Left lung (tissue), 10 donors: ENCODE results near the gene DRAM1. TPM values are rescaled to one million over a fixed set of nuclear protein-coding genes. Genes with fewer than 3 reads are reported as not detected.
"Not testable (repeated sequence)": the region's sequence is repeated elsewhere in the genome, so short reads cannot be mapped to it uniquely, and the experiment has no call there.

Experiments
- ATAC-seq: fragments of 200-7000 bp; cut with Tn5 transposase; one replicate; pipeline ENCODE4 v1.9.1; 2020; ENCODE audit warnings: moderate library complexity
- DNase-seq, 4 donors: peaks; one replicate each; pipeline ENCODE4 v3.0.0-alpha.2; 2013 to 2020
- H3K27ac ChIP-seq, 2 donors: fragments of 200-600 bp; sonication (generic) in 1 of 2; one replicate each; pipeline versions ENCODE4 v1.5.0 to v1.8.0; 2020 to 2021
- H3K27me3 ChIP-seq, 2 donors: fragments of 200-600 bp; sonication (generic) in 1 of 2; one replicate each; pipeline versions ENCODE4 v1.5.0 to v1.8.0; 2020 to 2021
- H3K36me3 ChIP-seq, 2 donors: fragments of 200-600 bp; sonication (generic) in 1 of 2; one replicate each; pipeline versions ENCODE4 v1.5.0 to v1.8.0; 2020 to 2021
- H3K4me1 ChIP-seq, 2 donors: fragments of 200-600 bp; one replicate each; pipeline ENCODE4 v1.8.0; 2021
- H3K4me3 ChIP-seq, 2 donors: fragments of 200-600 bp; sonication (generic) in 1 of 2; one replicate each; pipeline versions ENCODE4 v1.5.0 to v1.8.0; 2020 to 2021; ENCODE audit warnings: mild to moderate bottlenecking in 1 of 2
- H3K9me3 ChIP-seq, 2 donors: fragments of 200-600 bp; sonication (generic) in 1 of 2; one replicate each; pipeline versions ENCODE4 v1.5.0 to v1.8.0; 2020 to 2021
- intact Hi-C, 2 donors: fragments of 100-400 bp; cut with DNase I; formaldehyde crosslinking; loops; one replicate each; pipeline versions ENCODE4 v1.11.2 to v1.14.2; 2022
- polyA plus RNA-seq, 6 donors: library from polyadenylated mRNA; unstranded; fragments of 120-200 nt; gene quantifications; one replicate each; pipeline ENCODE4 v1.2.1, GENCODE V29; 2013; ENCODE audit not compliant: insufficient read length in 6 of 6
- total RNA-seq, 2 donors: library from RNA; stranded (reverse); fragmentation: NEBNext Ultra II Directional; extraction: Animal tissue kit (Norgen Biotek cat#: 25700); gene quantifications; one replicate each; pipeline ENCODE4 v1.2.1, GENCODE V29; 2021
- TF ChIP-seq, protein P1 (sequence below), 2 donors: fragments of 200-600 bp; sonication (generic) in 1 of 2; IDR thresholded peaks; one replicate each; pipeline versions ENCODE4 v1.5.0 to v1.8.0; 2021; ENCODE audit warnings: antibody characterized with exemption in 2 of 2
- donor health status: DM: no; HTN: yes; CAD: no.
- donor health status: DM: no; HTN: no; CAD: no.

Gene DRAM1
- total and polyA plus RNA-seq, 8 donors, result 19.6 to 167 (median 26.4) TPM

DNA sequence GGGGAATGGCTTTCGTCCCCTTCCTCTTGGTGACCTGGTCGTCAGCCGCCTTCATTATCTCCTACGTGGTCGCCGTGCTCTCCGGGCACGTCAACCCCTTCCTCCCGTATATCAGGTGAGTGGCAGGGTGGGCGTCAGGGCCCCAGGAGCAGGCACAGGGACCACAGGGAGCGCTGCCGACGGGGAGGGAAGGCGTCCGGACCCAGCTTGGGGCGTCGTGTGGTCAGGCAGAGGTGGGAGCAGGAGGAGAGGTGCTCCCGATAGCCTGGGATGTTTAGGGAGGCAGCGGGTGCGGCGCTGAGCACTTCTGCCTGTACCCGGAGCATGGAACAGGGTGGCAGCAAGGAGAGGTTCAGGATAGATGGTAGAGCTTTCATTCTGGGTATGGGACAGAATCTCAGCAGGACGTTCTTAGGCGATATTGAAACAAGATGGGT lies 444 bp downstream of the DRAM1 start:
- peak overlapping the region; percentile 65 to 67 for H3K4me3 ChIP-seq
- H3K27ac ChIP-seq, result peak overlapping the region; percentile 99
- H3K9me3 ChIP-seq, result no peaks in the 10 kb centered on the region
- intact Hi-C loops, result no loop called here
- H3K4me1 ChIP-seq, result peaks cover 13 to 73% of the 10 kb centered on the region in 2 donors
- H3K36me3 ChIP-seq, result peaks cover 0 to 16% of the 10 kb centered on the region in 2 donors
- DNase-seq (peak in 2 of 4 donors; percentile 39 to 46), ATAC-seq (peak; percentile 8)
- H3K27me3 ChIP-seq, result no peaks in the 10 kb centered on the region
- TF ChIP-seq, protein P1, sequence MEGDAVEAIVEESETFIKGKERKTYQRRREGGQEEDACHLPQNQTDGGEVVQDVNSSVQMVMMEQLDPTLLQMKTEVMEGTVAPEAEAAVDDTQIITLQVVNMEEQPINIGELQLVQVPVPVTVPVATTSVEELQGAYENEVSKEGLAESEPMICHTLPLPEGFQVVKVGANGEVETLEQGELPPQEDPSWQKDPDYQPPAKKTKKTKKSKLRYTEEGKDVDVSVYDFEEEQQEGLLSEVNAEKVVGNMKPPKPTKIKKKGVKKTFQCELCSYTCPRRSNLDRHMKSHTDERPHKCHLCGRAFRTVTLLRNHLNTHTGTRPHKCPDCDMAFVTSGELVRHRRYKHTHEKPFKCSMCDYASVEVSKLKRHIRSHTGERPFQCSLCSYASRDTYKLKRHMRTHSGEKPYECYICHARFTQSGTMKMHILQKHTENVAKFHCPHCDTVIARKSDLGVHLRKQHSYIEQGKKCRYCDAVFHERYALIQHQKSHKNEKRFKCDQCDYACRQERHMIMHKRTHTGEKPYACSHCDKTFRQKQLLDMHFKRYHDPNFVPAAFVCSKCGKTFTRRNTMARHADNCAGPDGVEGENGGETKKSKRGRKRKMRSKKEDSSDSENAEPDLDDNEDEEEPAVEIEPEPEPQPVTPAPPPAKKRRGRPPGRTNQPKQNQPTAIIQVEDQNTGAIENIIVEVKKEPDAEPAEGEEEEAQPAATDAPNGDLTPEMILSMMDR (IDR thresholded peaks at IDR 0.05), result peak in 1 of 2 donors; percentile 2

DNA sequence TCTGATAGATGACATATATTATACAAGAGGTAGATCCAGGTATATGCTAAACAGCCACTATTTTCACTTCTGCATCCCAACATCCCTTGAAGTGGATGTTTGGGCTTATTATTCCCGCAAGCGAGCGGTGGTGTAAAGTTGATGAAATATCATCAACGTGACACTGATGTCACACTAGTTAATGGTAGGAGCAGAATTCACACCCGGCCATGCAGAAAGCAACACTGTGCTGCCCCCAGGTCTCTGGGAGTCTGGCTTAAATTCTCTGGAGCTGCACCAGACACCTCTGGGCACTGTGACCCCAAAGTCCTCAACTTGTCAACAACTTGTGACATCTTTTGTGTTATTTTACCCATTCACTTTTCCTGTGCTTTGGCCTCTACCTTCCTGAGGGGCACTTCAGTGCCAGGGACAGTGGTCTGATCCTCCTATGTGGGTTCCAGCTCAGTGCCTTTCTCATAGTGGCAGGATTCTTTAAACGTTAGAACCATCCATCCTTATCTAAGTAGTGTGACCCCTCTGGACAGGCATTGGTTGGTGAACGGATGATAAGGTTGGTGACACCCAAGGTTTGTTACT lies 952 bp downstream of the DRAM1 start:
- Histone ChIP-seq H3K9me3 (no peaks in the 10 kb centered on the region), H3K36me3 (peaks cover 0 to 18% of the 10 kb centered on the region in 2 donors), H3K27ac (peak overlapping the region; percentile 99), H3K4me1 (peaks cover 13 to 73% of the 10 kb centered on the region in 2 donors), H3K27me3 (no peaks in the 10 kb centered on the region), H3K4me3 (peak overlapping the region; percentile 65 to 67)
- TF ChIP-seq, protein P1 (IDR thresholded peaks at IDR 0.05), result no peak
- intact Hi-C loops, result no loop called here
- ATAC-seq (peak; percentile 4), DNase-seq (no peak)

DNA sequence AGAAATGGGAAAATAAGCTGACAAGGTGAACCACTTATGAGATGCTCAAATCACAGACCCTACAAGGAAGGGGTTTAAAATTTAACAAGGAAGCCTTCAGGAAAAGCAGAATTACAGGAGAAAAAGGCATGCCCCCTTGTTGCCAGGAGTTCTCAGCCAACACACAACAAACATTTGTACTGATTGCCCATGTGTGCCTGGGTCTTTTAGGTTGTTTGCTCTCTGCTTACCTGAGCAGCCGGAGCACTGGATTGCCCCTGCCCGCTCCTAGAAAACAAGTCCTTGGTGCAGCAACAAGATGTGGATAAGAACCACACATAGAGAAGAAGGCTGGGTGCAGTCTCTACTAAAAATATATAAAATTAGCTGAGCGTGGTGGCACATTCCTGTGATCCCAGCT lies 3.4 kb downstream of the DRAM1 start:
- TF ChIP-seq, protein P1 (IDR thresholded peaks at IDR 0.05), result no peak
- peaks cover 0 to 22% of the 10 kb centered on the region in 2 donors for H3K36me3 ChIP-seq
- DNase-seq, result no peak
- peaks cover 8 to 80% of the 10 kb centered on the region in 2 donors for H3K4me1 ChIP-seq
- H3K4me3 ChIP-seq, result peak overlapping the region in 1 of 2 donors; percentile 67
- ATAC-seq, result no peak
- peak overlapping the region; percentile 48 to 99 for H3K27ac ChIP-seq
- H3K27me3 ChIP-seq, result no peaks in the 10 kb centered on the region
- intact Hi-C loops, result no loop called here
- no peaks in the 10 kb centered on the region for H3K9me3 ChIP-seq

DNA sequence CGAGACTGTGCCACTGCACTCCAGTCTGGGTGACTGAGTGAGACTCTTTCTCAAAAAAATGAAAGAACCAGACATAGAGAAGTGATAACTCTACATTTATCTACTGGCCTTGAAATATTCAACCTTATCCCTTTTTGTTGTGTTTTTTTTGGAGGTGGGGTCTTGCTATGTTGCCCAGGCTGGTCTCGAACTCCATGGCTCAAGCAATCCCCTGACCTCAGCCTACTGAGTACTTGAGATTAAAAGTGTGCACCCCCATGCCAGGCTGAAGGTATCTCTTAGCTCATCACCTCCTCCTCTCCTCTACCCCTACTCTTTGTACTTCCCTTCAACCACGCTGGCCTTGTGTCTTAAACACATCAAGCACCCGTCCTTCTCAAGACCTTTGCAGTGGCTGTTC lies 3.8 kb downstream of the DRAM1 start:
- Histone ChIP-seq H3K27ac (peak overlapping the region; percentile 48 to 99), H3K4me1 (peaks cover 7 to 80% of the 10 kb centered on the region in 2 donors), H3K27me3 (no peaks in the 10 kb centered on the region), H3K4me3 (peak overlapping the region in 1 of 2 donors; percentile 67), H3K36me3 (peaks cover 0 to 22% of the 10 kb centered on the region in 2 donors), H3K9me3 (no peaks in the 10 kb centered on the region)
- DNase-seq, result no peak
- ATAC-seq, result no peak
- intact Hi-C loops, result no loop called here
- TF ChIP-seq, protein P1 (IDR thresholded peaks at IDR 0.05), result no peak

DNA sequence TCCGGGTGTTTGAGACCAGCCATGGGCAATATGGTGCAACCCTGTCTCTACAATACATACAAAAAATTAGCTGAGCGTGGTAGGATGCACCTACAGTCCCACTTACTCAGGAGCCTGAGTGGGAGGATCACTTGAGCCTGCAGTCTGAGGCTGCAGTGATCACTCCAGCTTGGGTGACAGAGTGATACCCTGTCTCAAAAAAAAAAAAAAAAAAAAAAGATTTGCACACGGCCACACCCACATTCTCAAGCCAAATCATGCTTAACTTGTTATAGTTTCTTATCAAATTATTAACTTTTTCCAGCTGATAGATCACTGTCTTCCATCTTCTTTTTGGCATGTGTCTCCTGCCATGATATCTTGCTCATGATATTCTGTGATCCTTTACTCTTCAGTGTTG lies 6.8 kb downstream of the DRAM1 start:
- DNase-seq (no peak), ATAC-seq (peak; percentile 1)
- no peaks in the 10 kb centered on the region for H3K9me3 ChIP-seq
- peaks cover 0 to 22% of the 10 kb centered on the region in 2 donors for H3K36me3 ChIP-seq
- no peak overlapping the region for H3K4me3 ChIP-seq
- H3K4me1 ChIP-seq, result peaks cover 9 to 91% of the 10 kb centered on the region in 2 donors
- no peaks in the 10 kb centered on the region for H3K27me3 ChIP-seq
- H3K27ac ChIP-seq, result peak overlapping the region; percentile 48 to 92
- TF ChIP-seq, protein P1 (IDR thresholded peaks at IDR 0.05), result no peak
- intact Hi-C loops, result no loop called here

DNA sequence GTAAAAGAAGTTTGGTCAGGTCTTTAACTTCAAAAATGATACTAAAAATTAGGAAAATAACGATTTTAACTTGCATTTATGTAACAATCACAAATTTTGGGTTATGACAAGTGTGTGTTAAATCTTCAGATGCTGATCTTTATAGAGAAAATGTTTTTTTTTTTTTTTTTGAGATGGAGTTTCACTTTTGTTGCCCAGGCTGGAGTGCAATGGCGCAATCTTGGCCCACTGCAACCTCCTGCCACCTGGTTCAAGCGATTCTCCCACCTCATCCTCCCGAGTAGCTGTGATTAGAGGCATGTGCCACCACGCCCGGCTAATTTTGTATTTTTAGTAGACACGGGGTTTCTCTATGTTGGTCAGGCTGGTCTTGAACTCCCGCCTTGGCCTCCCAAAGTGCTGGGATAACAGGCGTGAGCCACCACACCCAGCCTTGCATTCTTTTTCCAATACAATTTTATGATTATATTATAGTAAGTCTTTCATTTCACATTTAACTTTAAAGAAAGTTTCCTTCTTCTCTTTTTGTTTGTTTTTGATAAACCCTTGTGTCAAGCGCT lies 7.5 kb downstream of the DRAM1 start:
- Histone ChIP-seq H3K36me3 (peaks cover 0 to 17% of the 10 kb centered on the region in 2 donors), H3K27ac (peak overlapping the region; percentile 48 to 92), H3K4me1 (peaks cover 7 to 91% of the 10 kb centered on the region in 2 donors)
- ATAC-seq, H3K9me3 ChIP-seq, DNase-seq, H3K4me3 ChIP-seq, intact Hi-C loops, H3K27me3 ChIP-seq: not testable (repeated sequence)
